ENCODE measurements around the gene WFDC12.

Gene WFDC12

GRCh38 chr20:45096781-45097180, 27.5 kb downstream of the WFDC12 start:
- DNase-seq (ENCODE audit: insufficient read length, low spot score) (no peak), FAIRE-seq (no peak)
- TF ChIP-seq POU2F2 (IDR thresholded peaks at IDR 0.05; ENCODE audit: low read depth, low read length) (no peak), TAF1 (IDR thresholded peaks at IDR 0.05; ENCODE audit: low read depth, low read length) (no peak), POLR2A (IDR thresholded peaks at IDR 0.05; ENCODE audit: low read depth, low read length) (no peak), SPI1 (IDR thresholded peaks at IDR 0.05; ENCODE audit: low read depth, low read length) (no peak)

GRCh38 chr20:45095805-45096238, 28.4 kb downstream of the WFDC12 start:
- TF ChIP-seq PAX5 (IDR thresholded peaks at IDR 0.05; ENCODE audit: insufficient read depth, low read length, severe bottlenecking) (no peak), POLR2AphosphoS5 (IDR thresholded peaks at IDR 0.05; ENCODE audit: low read depth, low read length) (no peak), TAF1 (IDR thresholded peaks at IDR 0.05; ENCODE audit: low read depth, low read length) (no peak), SPI1 (IDR thresholded peaks at IDR 0.05; ENCODE audit: low read depth, low read length) (no peak), POU2F2 (IDR thresholded peaks at IDR 0.05; ENCODE audit: low read depth, low read length) (no peak), POLR2A (IDR thresholded peaks at IDR 0.05; ENCODE audit: low read depth, low read length) (no peak)
- DNase-seq (ENCODE audit: insufficient read length, low spot score) (no peak), FAIRE-seq (peak; percentile 85)

- no peak for DNase-seq (ENCODE audit: insufficient read length, low spot score)
- no peak for FAIRE-seq
- no peak for TF ChIP-seq POU2F2 (IDR thresholded peaks at IDR 0.05; ENCODE audit: low read depth, low read length)
- TF ChIP-seq SPI1 (IDR thresholded peaks at IDR 0.05; ENCODE audit: low read depth, low read length): no peak
- no peak for TF ChIP-seq TAF1 (IDR thresholded peaks at IDR 0.05; ENCODE audit: low read depth, low read length)
- no peak for TF ChIP-seq POLR2A (IDR thresholded peaks at IDR 0.05; ENCODE audit: low read depth, low read length)
- TF ChIP-seq POLR2AphosphoS5 (IDR thresholded peaks at IDR 0.05; ENCODE audit: low read depth, low read length): no peak
- TF ChIP-seq PAX5 (IDR thresholded peaks at IDR 0.05; ENCODE audit: insufficient read depth, low read length, severe bottlenecking): no peak
Observed at GRCh38 chr20:45094864-45095574, 29.2 kb downstream of the WFDC12 start.

- DNase-seq (ENCODE audit: insufficient read length, low spot score) (no peak), FAIRE-seq (no peak)
- no peak for TF ChIP-seq PAX5 (IDR thresholded peaks at IDR 0.05; ENCODE audit: insufficient read depth, low read length, severe bottlenecking)
- no peak for TF ChIP-seq POLR2AphosphoS5 (IDR thresholded peaks at IDR 0.05; ENCODE audit: low read depth, low read length)
- TF ChIP-seq TAF1 (IDR thresholded peaks at IDR 0.05; ENCODE audit: low read depth, low read length): no peak
- TF ChIP-seq POU2F2 (IDR thresholded peaks at IDR 0.05; ENCODE audit: low read depth, low read length): no peak
- TF ChIP-seq SPI1 (IDR thresholded peaks at IDR 0.05; ENCODE audit: low read depth, low read length): no peak
- TF ChIP-seq POLR2A (IDR thresholded peaks at IDR 0.05; ENCODE audit: low read depth, low read length): no peak
Observed at GRCh38 chr20:45094201-45094600, 30.1 kb downstream of the WFDC12 start.

- FAIRE-seq (no peak), DNase-seq (ENCODE audit: insufficient read length, low spot score) (no peak)
- TF ChIP-seq SPI1 (IDR thresholded peaks at IDR 0.05; ENCODE audit: low read depth, low read length): no peak
- TF ChIP-seq POLR2AphosphoS5 (IDR thresholded peaks at IDR 0.05; ENCODE audit: low read depth, low read length): no peak
- no peak for TF ChIP-seq POLR2A (IDR thresholded peaks at IDR 0.05; ENCODE audit: low read depth, low read length)
Observed at GRCh38 chr20:45092898-45093297, 31.4 kb downstream of the WFDC12 start.

DNA sequence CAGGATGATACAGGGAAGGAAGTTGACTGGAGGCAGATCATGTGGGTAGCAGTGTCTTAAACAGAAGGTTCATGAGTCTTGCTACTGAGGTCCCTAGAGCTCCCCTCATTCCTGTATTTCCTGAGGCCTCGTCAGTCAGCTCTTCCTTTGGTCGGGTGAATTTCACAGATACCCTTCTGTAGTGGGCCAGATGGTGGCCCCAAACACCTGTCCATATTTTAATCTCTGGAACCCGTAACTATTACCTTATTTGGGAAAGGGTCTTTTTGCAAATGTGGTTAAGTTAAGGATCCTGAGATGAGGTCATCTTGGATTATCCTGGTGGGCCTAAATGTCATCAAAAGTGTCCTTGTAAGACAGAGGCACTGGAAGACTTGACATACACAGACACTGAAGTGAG, 32.9 kb downstream of the WFDC12 start:
- DNase-seq (ENCODE audit: insufficient read length, low spot score) (no peak), FAIRE-seq (no peak)
- TF ChIP-seq SPI1 (IDR thresholded peaks at IDR 0.05; ENCODE audit: low read depth, low read length): no peak
- TF ChIP-seq PAX5 (IDR thresholded peaks at IDR 0.05; ENCODE audit: insufficient read depth, low read length, severe bottlenecking): no peak
- no peak for TF ChIP-seq POLR2AphosphoS5 (IDR thresholded peaks at IDR 0.05; ENCODE audit: low read depth, low read length)

DNA sequence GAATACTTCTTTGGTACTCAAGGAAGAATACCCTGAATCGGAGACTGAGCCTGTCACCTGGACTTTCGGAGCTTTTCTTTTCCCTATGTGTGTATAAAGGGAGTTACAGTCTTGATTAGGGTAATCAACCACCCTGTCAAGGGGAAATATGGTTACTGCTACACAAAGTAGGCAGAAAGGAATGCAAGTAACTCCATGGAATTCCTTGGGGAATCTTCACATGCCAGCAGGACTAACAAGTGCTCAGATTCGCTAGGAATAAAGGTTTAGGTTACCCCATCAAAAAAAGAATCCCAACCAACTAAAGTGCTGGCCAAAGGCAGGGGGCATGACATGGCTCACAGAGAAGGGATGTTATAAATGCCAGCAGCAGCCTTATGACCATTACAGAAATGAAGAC, 33.8 kb downstream of the WFDC12 start:
- FAIRE-seq: no peak
- DNase-seq (ENCODE audit: insufficient read length, low spot score): no peak
- TF ChIP-seq PAX5 (IDR thresholded peaks at IDR 0.05; ENCODE audit: insufficient read depth, low read length, severe bottlenecking) (no peak), POU2F2 (IDR thresholded peaks at IDR 0.05; ENCODE audit: low read depth, low read length) (no peak), POLR2A (IDR thresholded peaks at IDR 0.05; ENCODE audit: low read depth, low read length) (no peak), TAF1 (IDR thresholded peaks at IDR 0.05; ENCODE audit: low read depth, low read length) (no peak), POLR2AphosphoS5 (IDR thresholded peaks at IDR 0.05; ENCODE audit: low read depth, low read length) (no peak), SPI1 (IDR thresholded peaks at IDR 0.05; ENCODE audit: low read depth, low read length) (no peak)

DNA sequence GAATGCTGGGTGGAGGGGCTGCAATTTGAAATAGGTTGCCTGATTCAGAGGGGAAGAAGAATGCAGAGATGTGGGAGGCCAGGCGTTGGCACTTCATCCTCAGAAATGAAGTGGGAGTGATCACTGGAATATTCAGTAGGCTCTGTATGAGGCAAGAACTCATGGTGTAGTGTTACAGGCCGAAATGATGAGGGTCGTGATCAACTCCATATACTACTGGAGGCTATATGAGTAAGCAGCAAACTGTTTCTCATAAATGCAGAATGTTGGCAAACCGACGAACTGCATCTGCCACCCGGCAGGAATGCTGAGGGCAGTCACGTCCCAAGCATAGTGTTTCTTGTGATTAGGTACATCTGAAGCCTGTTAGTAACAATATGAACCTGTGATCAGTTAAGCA, 36.0 kb downstream of the WFDC12 start:
- DNase-seq (ENCODE audit: insufficient read length, low spot score) (no peak), FAIRE-seq (no peak)
- TF ChIP-seq SPI1 (IDR thresholded peaks at IDR 0.05; ENCODE audit: low read depth, low read length) (no peak), POLR2AphosphoS5 (IDR thresholded peaks at IDR 0.05; ENCODE audit: low read depth, low read length) (no peak), POU2F2 (IDR thresholded peaks at IDR 0.05; ENCODE audit: low read depth, low read length) (no peak), TAF1 (IDR thresholded peaks at IDR 0.05; ENCODE audit: low read depth, low read length) (no peak), PAX5 (IDR thresholded peaks at IDR 0.05; ENCODE audit: insufficient read depth, low read length, severe bottlenecking) (no peak), POLR2A (IDR thresholded peaks at IDR 0.05; ENCODE audit: low read depth, low read length) (no peak)

DNA sequence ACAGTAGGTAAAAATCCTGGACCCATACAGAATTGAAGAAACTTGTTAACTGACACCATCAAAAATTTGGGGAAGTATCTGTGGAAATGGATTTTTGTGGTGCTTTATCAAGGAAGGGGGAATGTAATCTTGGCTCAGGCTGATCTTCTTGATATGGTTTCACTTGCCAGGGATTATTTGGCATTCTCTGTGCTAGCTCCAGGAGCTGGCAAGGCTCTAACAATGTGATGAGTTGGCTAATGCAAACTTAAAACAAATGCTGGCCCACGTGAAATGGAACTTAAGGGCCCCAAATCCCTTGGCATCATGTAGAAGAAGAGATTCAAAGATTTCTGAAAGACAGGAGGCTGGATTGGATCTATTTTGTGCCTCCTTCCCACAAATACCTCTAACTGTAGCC, 36.5 kb downstream of the WFDC12 start:
- TF ChIP-seq TAF1 (IDR thresholded peaks at IDR 0.05; ENCODE audit: low read depth, low read length) (no peak), POU2F2 (IDR thresholded peaks at IDR 0.05; ENCODE audit: low read depth, low read length) (no peak), POLR2AphosphoS5 (IDR thresholded peaks at IDR 0.05; ENCODE audit: low read depth, low read length) (no peak)
- DNase-seq (ENCODE audit: insufficient read length, low spot score) (no peak), FAIRE-seq (no peak)

- FAIRE-seq: no peak
- TF ChIP-seq TAF1 (IDR thresholded peaks at IDR 0.05; ENCODE audit: low read depth, low read length): no peak
- peak; percentile 56 for TF ChIP-seq SPI1 (IDR thresholded peaks at IDR 0.05; ENCODE audit: low read depth, low read length)
- DNase-seq (ENCODE audit: insufficient read length, low spot score): no peak
Observed at GRCh38 chr20:45087097-45087790, 37.0 kb downstream of the WFDC12 start.

All from GM12891 (cell line).